Esophagus squamous epithelium (tissue), 5 donors: Measurements from ENCODE around the gene WWTR1. TPM values are rescaled to one million over a fixed set of nuclear protein-coding genes. Genes with fewer than 3 reads are reported as not detected.

ENCODE experiments used
- DNase-seq: peaks from one replicate; lab custom pipeline; 2025; lab: John Stamatoyannopoulos, UW
- H3K27ac ChIP-seq, 4 donors: fragments of 200-600 bp; sonication (generic); one replicate each; pipeline ENCODE4 v1.5.1; 2016 to 2019; ENCODE audit warnings: mild to moderate bottlenecking in 1 of 4
- H3K27me3 ChIP-seq, 4 donors: fragments of 200-600 bp; sonication (generic); 1 replicate in 3 of 4; 2 replicates in 1 of 4; pipeline versions ENCODE4 v1.5.1 to v1.6.0; 2017 to 2021; ENCODE audit warnings: antibody characterized with exemption in 1 of 4
- H3K36me3 ChIP-seq, 3 donors: fragments of 200-600 bp; sonication (generic); one replicate each; pipeline ENCODE4 v1.5.1; 2016 to 2019
- H3K4me1 ChIP-seq, 3 donors: fragments of 200-600 bp; sonication (generic); one replicate each; pipeline ENCODE4 v1.5.1; 2017 to 2019
- H3K4me3 ChIP-seq, 4 donors: fragments of 200-600 bp; sonication (generic); 1 replicate in 3 of 4; 2 replicates in 1 of 4; pipeline ENCODE4 v1.5.1; 2016 to 2019; ENCODE audit warnings: mild to moderate bottlenecking in 2 of 4, moderate library complexity in 1 of 4
- H3K9me3 ChIP-seq, 3 donors: fragments of 200-600 bp; sonication (generic); one replicate each; pipeline ENCODE4 v1.5.1; 2016 to 2019
- CTCF ChIP-seq, 6 experiments: fragments of 450-650 bp in 4 of 6; fragments of 200-600 bp in 2 of 6; sonication (generic) in 2 of 6; IDR thresholded peaks; one replicate each; pipeline ENCODE4 v1.5.1; 2016 to 2019; ENCODE audit warnings: antibody characterized with exemption in 6 of 6, mild to moderate bottlenecking in 4 of 6, moderate library complexity in 4 of 6
- POLR2A ChIP-seq, 4 donors: fragments of 450-650 bp; IDR thresholded peaks; one replicate each; pipeline ENCODE4 v1.6.1; 2017; ENCODE audit warnings: antibody characterized with exemption in 4 of 4, mild to moderate bottlenecking in 4 of 4, moderate library complexity in 3 of 4
- WGBS, 2 donors: methylation state at CpG; one replicate each; pipeline ENCODE4 v1.1.5; 2018; 5-methylcytosine and 5-hydroxymethylcytosine counted together
- intact Hi-C: fragments of 100-400 bp; cut with DNase I; formaldehyde crosslinking; loops from one replicate; pipeline ENCODE4 v1.15.0; 2022
- total RNA-seq, 4 donors: library from RNA; depleted of rRNA; stranded (reverse); fragments of >200 nt; gene quantifications; one replicate each; pipeline ENCODE4 v1.1.0, GENCODE V29; 2016
- donor health status: DM: yes; HTN: yes; CAD: no.

WWTR1 gene
- total RNA-seq, 4 donors from 2014 or later, result 35.7 to 116 (median 39.6) TPM

GRCh38 chr3:149579838-149580542 is 77.8 kb downstream of the WWTR1 start:
- intact Hi-C loops, result loop anchor here (10.0 kb wide), 1 partner anchor 75 kb away; the partner anchor contains the start of gene WWTR1
- Histone ChIP-seq H3K27ac (peak overlapping the region in 3 of 4 donors; percentile 28 to 40 (median 30)), H3K4me3 (no peak overlapping the region), H3K36me3 (no peaks in the 10 kb centered on the region), H3K4me1 (peaks cover 43 to 99% (median 87%) of the 10 kb centered on the region in 3 donors), H3K9me3 (no peaks in the 10 kb centered on the region), H3K27me3 (no peaks in the 10 kb centered on the region)
- DNase-seq, result no peak
- 32% methylated on average over 4 of the region's 4 CpGs for WGBS, 2 donors
- no peak for TF ChIP-seq CTCF (IDR thresholded peaks at IDR 0.05)
- no peak for TF ChIP-seq POLR2A (IDR thresholded peaks at IDR 0.05)

- no peak overlapping the region for H3K4me3 ChIP-seq
- no peaks in the 10 kb centered on the region for H3K36me3 ChIP-seq
- intact Hi-C loops, result loop anchor here (10.0 kb wide), 1 partner anchor 76 kb away; the partner anchor contains the start of gene WWTR1
- TF ChIP-seq POLR2A (IDR thresholded peaks at IDR 0.05), result no peak
- no peak for TF ChIP-seq CTCF (IDR thresholded peaks at IDR 0.05)
- H3K27me3 ChIP-seq, result no peaks in the 10 kb centered on the region
- no peaks in the 10 kb centered on the region for H3K9me3 ChIP-seq
- peak overlapping the region in 3 of 4 donors; percentile 22 to 40 (median 28) for H3K27ac ChIP-seq
- H3K4me1 ChIP-seq, result peaks cover 46 to 99% (median 90%) of the 10 kb centered on the region in 3 donors
- 59 to 67% methylated on average over 1 of the region's 1 CpG for WGBS, 2 donors
- DNase-seq, result no peak
Measured at GRCh38 chr3:149579161-149579560, 78.7 kb downstream of the WWTR1 start.

- no peaks in the 10 kb centered on the region for H3K27me3 ChIP-seq
- TF ChIP-seq CTCF (IDR thresholded peaks at IDR 0.05) (no peak), POLR2A (IDR thresholded peaks at IDR 0.05) (no peak)
- H3K4me3 ChIP-seq, result no peak overlapping the region
- no peaks in the 10 kb centered on the region for H3K9me3 ChIP-seq
- DNase-seq, result no peak
- no peaks in the 10 kb centered on the region for H3K36me3 ChIP-seq
- WGBS, 2 donors, result 85 to 100% methylated on average over 2 of the region's 2 CpGs
- intact Hi-C loops, result loop anchor here (10.0 kb wide), 1 partner anchor 77 kb away; the partner anchor contains the start of gene WWTR1
- peaks cover 51 to 99% (median 91%) of the 10 kb centered on the region in 3 donors for H3K4me1 ChIP-seq
- peak overlapping the region in 2 of 4 donors; percentile 30 to 76 for H3K27ac ChIP-seq
Measured at GRCh38 chr3:149577801-149578200, 80.0 kb downstream of the WWTR1 start.

- WGBS, 2 donors, result 5 to 7% methylated on average over 5 of the region's 5 CpGs
- peaks cover 0 to 10% (median 0%) of the 10 kb centered on the region in 3 donors for H3K36me3 ChIP-seq
- H3K27ac ChIP-seq, result peak overlapping the region; percentile 66 to 89 (median 78)
- intact Hi-C loops, result loop anchor here (10.0 kb wide), 1 partner anchor 79 kb away; the partner anchor contains the start of gene WWTR1
- no peak for DNase-seq
- H3K4me3 ChIP-seq, result peak overlapping the region in 1 of 4 donors; percentile 27
- no peaks in the 10 kb centered on the region for H3K9me3 ChIP-seq
- TF ChIP-seq POLR2A (IDR thresholded peaks at IDR 0.05) (no peak), CTCF (IDR thresholded peaks at IDR 0.05) (no peak)
- no peaks in the 10 kb centered on the region for H3K27me3 ChIP-seq
- H3K4me1 ChIP-seq, result peaks cover 34 to 98% (median 83%) of the 10 kb centered on the region in 3 donors
Measured at GRCh38 chr3:149575961-149576564, 81.8 kb downstream of the WWTR1 start.
